Transverse colon (tissue), 4 donors: ENCODE data around the gene MTNR1A.

Experiments
- EP300 ChIP-seq: sonication (generic); formaldehyde crosslinking; IDR thresholded peaks from one replicate; pipeline ENCODE4 v1.6.1; 2017; ENCODE audit warnings: antibody characterized with exemption, low read depth
- POLR2AphosphoS5 ChIP-seq, 3 donors: sonication (generic); formaldehyde crosslinking; IDR thresholded peaks; one replicate each; pipeline ENCODE4 v1.6.1; 2016; ENCODE audit warnings: antibody characterized with exemption in 3 of 3
- TF ChIP-seq, protein P1 (sequence below), 5 experiments: fragments of 200-600 bp in 3 of 5; fragments of 450-650 bp in 2 of 5; sonication (generic) in 3 of 5; IDR thresholded peaks; 1 replicate in 2 of 5; 2 replicates in 3 of 5; pipeline ENCODE4 v1.5.1; 2016 to 2017; ENCODE audit warnings: antibody characterized with exemption in 5 of 5, inconsistent platforms in 3 of 5, mild to moderate bottlenecking in 2 of 5, moderate library complexity in 1 of 5

DNA sequence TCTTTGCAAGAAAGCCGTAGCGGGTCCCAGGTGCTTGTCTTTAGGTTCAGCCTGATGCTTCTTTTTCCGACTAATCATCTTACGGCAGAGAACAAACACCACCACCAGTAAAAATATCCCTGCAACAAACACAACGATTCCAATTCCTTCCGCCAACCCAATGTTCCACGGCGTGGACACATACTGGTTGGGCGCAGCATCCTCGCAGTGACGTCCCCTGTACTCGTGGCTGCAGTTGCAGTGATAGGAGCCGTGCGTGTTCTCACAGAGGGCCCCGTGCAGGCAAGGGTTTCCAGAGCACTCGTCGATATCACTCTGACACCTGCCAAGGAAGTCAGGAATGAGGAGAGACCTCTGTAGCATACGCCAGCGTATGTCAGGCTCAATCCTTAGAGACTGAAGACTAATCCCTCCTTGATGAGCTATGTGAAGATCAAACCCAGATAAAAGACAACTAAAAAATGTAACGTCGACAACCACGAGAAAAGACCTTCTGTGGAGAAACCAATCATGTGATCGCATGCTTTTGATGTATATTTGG, 41.6 kb upstream of the MTNR1A start:
- TF ChIP-seq, protein P1, sequence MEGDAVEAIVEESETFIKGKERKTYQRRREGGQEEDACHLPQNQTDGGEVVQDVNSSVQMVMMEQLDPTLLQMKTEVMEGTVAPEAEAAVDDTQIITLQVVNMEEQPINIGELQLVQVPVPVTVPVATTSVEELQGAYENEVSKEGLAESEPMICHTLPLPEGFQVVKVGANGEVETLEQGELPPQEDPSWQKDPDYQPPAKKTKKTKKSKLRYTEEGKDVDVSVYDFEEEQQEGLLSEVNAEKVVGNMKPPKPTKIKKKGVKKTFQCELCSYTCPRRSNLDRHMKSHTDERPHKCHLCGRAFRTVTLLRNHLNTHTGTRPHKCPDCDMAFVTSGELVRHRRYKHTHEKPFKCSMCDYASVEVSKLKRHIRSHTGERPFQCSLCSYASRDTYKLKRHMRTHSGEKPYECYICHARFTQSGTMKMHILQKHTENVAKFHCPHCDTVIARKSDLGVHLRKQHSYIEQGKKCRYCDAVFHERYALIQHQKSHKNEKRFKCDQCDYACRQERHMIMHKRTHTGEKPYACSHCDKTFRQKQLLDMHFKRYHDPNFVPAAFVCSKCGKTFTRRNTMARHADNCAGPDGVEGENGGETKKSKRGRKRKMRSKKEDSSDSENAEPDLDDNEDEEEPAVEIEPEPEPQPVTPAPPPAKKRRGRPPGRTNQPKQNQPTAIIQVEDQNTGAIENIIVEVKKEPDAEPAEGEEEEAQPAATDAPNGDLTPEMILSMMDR (IDR thresholded peaks at IDR 0.05): no peak
- TF ChIP-seq EP300 (no peak), POLR2AphosphoS5 (IDR thresholded peaks at IDR 0.05) (no peak)
